Measurements from ENCODE around the gene TRPM4. TPM values are rescaled to one million over a fixed set of nuclear protein-coding genes. Genes with fewer than 3 reads are reported as not detected.
"Not testable (repeated sequence)": the region's sequence is repeated elsewhere in the genome, so short reads cannot be mapped to it uniquely, and the experiment has no call there.

TRPM4 gene
- total and polyA plus RNA-seq, 11 donors = 16.8 to 45.3 (median 25.8) TPM

GRCh38 chr19:49119411-49120324 is 37.9 kb upstream of the TRPM4 start, which contains the start of gene PPFIA3:
Gene PPFIA3 (plus strand): TSS chr19:49119544. CDS start chr19:49127874, 8,330 bp downstream.
- 1 to 2% (median 1%) methylated on average over 36 to 90 of the region's 90 CpGs for WGBS, 4 donors
- no peaks in the 10 kb centered on the region for H3K36me3 ChIP-seq
- H3K4me1 ChIP-seq = peaks cover 5 to 46% (median 26%) of the 10 kb centered on the region in 12 donors
- DNase-seq = peak; percentile 71 to 85 (median 77)
- intact Hi-C loops (cut with DNase I) = loop anchor here in 4 of 10 donors (2.0 to 5.0 kb wide), 3 partner anchors 29 to 33 kb away; no protein-coding TSS in a partner anchor
- H3K4me3 ChIP-seq = peak within 1 kb of the TSS; percentile 36 to 79 (median 65)
- H3K27me3 ChIP-seq = peaks cover 0 to 13% (median 0%) of the 10 kb centered on the region in 9 donors
- no peaks in the 10 kb centered on the region for H3K9me3 ChIP-seq
- no peak for TF ChIP-seq POLR2A (IDR thresholded peaks at IDR 0.05)
- TF ChIP-seq, protein P1, sequence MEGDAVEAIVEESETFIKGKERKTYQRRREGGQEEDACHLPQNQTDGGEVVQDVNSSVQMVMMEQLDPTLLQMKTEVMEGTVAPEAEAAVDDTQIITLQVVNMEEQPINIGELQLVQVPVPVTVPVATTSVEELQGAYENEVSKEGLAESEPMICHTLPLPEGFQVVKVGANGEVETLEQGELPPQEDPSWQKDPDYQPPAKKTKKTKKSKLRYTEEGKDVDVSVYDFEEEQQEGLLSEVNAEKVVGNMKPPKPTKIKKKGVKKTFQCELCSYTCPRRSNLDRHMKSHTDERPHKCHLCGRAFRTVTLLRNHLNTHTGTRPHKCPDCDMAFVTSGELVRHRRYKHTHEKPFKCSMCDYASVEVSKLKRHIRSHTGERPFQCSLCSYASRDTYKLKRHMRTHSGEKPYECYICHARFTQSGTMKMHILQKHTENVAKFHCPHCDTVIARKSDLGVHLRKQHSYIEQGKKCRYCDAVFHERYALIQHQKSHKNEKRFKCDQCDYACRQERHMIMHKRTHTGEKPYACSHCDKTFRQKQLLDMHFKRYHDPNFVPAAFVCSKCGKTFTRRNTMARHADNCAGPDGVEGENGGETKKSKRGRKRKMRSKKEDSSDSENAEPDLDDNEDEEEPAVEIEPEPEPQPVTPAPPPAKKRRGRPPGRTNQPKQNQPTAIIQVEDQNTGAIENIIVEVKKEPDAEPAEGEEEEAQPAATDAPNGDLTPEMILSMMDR (IDR thresholded peaks at IDR 0.05) = no peak
- peak within 1 kb of the TSS; percentile 93 to 99 (median 98) for H3K27ac ChIP-seq
- ATAC-seq = peak in 3 of 4 donors; percentile 50 to 68 (median 51)

DNA sequence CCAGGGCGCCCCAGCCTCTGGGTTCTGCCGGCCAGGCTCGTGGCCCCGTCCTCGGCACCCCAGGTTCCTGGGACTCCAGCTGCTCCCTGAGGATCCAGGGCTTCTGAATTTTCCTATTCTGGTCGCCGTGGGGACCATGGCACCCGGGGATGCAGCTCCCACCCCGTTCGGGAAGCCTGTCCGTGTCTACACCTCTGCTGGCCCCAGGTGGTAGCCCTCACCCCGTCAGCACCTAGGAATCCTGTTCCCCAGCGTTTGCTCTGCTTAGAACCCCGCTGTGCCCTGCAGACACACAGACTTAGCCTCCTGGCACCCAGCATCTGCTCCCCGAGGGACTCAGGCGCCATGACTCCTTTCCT is 37.3 kb upstream of the TRPM4 start:
- no peaks in the 10 kb centered on the region for H3K9me3 ChIP-seq
- ATAC-seq = no peak
- intact Hi-C loops (cut with DNase I) = no loop called here
- WGBS, 4 donors = 12 to 17% (median 14%) methylated on average over 13 to 16 of the region's 16 CpGs
- H3K4me3 ChIP-seq = peak overlapping the region in 10 of 12 donors; percentile 36 to 79 (median 65)
- no peak overlapping the region for H3K27ac ChIP-seq
- peaks cover 0 to 13% (median 0%) of the 10 kb centered on the region in 9 donors for H3K27me3 ChIP-seq
- H3K4me1 ChIP-seq = peaks cover 5 to 40% (median 24%) of the 10 kb centered on the region in 12 donors
- DNase-seq = no peak
- no peak for TF ChIP-seq POLR2A (IDR thresholded peaks at IDR 0.05)
- TF ChIP-seq, protein P1 (IDR thresholded peaks at IDR 0.05) = no peak
- H3K36me3 ChIP-seq = no peaks in the 10 kb centered on the region

GRCh38 chr19:49120868-49121267 is 36.7 kb upstream of the TRPM4 start:
- Histone ChIP-seq H3K27me3 (peaks cover 0 to 13% (median 0%) of the 10 kb centered on the region in 9 donors), H3K4me1 (peaks cover 5 to 37% (median 23%) of the 10 kb centered on the region in 12 donors), H3K36me3 (no peaks in the 10 kb centered on the region), H3K27ac (no peak overlapping the region), H3K9me3 (no peaks in the 10 kb centered on the region), H3K4me3 (no peak overlapping the region)
- intact Hi-C loops (cut with DNase I) = no loop called here
- 88 to 97% (median 91%) methylated on average over 2 of the region's 2 CpGs for WGBS, 4 donors
- TF ChIP-seq, protein P1 (IDR thresholded peaks at IDR 0.05) = no peak
- TF ChIP-seq POLR2A (IDR thresholded peaks at IDR 0.05) = no peak
- ATAC-seq (no peak), DNase-seq (no peak)

- not testable (repeated sequence) for ATAC-seq
- WGBS, 4 donors = 74 to 82% (median 79%) methylated on average over 10 of the region's 10 CpGs
- H3K27me3 ChIP-seq = peaks cover 0 to 13% (median 0%) of the 10 kb centered on the region in 9 donors
Measured at GRCh38 chr19:49121841-49122240, 35.8 kb upstream of the TRPM4 start.

GRCh38 chr19:49123285-49123684 is 34.3 kb upstream of the TRPM4 start:
- WGBS, 4 donors = 87 to 94% (median 93%) methylated on average over 11 of the region's 11 CpGs
- Histone ChIP-seq H3K4me1 (peaks cover 0 to 25% (median 19%) of the 10 kb centered on the region in 12 donors), H3K27me3 (peaks cover 0 to 13% (median 0%) of the 10 kb centered on the region in 9 donors)
- H3K9me3 ChIP-seq; H3K36me3 ChIP-seq; H3K4me3 ChIP-seq; DNase-seq; intact Hi-C loops (cut with DNase I); H3K27ac ChIP-seq; ATAC-seq: not testable (repeated sequence)

More at GRCh38 chr19:49121841-49122240, 35.8 kb upstream of the TRPM4 start:
- DNase-seq; intact Hi-C loops (cut with DNase I); H3K27ac ChIP-seq; H3K9me3 ChIP-seq; H3K36me3 ChIP-seq; H3K4me3 ChIP-seq: not testable (repeated sequence)
- peaks cover 5 to 30% (median 23%) of the 10 kb centered on the region in 12 donors for H3K4me1 ChIP-seq
